Measurements from ENCODE around the gene OR2D2.
"Not testable (repeated sequence)": the region's sequence is repeated elsewhere in the genome, so short reads cannot be mapped to it uniquely, and the experiment has no call there.

The OR2D2 gene

DNA sequence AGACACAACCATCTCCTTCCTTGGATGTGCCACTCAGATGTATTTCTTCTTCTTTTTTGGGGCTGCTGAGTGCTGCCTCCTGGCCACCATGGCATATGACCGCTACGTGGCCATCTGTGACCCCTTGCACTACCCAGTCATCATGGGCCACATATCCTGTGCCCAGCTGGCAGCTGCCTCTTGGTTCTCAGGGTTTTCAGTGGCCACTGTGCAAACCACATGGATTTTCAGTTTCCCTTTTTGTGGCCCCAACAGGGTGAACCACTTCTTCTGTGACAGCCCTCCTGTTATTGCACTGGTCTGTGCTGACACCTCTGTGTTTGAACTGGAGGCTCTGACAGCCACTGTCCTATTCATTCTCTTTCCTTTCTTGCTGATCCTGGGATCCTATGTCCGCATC, 15.4 kb downstream of the OR2D2 start:
- DNase-seq, result no peak

GRCh38 chr11:6876325-6876724, 16.0 kb downstream of the OR2D2 start, which contains the start of gene OR10A4:
Gene OR10A4 (plus strand): TSS chr11:6876625. CDS start chr11:6876648, 23 bp downstream.
- DNase-seq, result no peak

- DNase-seq, result no peak
These were observed 16.5 kb downstream of the OR2D2 start for GRCh38 chr11:6875761-6876160.

- no peak for DNase-seq
These were observed 21.0 kb downstream of the OR2D2 start for GRCh38 chr11:6871278-6871677.

DNA sequence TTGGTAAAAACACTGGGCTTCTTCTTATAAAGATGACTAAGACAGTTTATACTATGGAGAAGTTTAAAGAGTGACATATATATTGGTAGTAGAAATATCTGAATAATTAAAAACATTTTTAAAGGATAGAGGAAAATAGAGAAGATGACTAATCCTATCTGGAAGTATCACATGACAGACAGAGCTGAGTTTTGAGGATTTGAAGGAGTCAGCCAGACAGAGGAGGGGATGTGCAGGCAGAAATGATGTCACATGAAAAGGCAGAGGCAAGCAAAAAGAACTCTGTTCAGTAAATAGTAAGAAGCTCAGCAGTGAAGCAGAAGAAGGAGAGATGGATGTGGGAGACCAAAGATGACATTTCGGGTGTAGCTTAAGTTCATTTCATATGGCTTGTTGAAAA, 27.9 kb downstream of the OR2D2 start:
- no peak for DNase-seq

GRCh38 chr11:6862961-6863360, 29.3 kb downstream of the OR2D2 start, which contains the start of gene OR10A2:
Gene OR10A2 (plus strand): TSS chr11:6863057. CDS start chr11:6869755, 6,698 bp downstream.
- DNase-seq, result no peak

GRCh38 chr11:6856871-6857270, 35.4 kb downstream of the OR2D2 start:
- DNase-seq, result no peak

GRCh38 chr11:6855971-6856541, 36.2 kb downstream of the OR2D2 start:
- DNase-seq, result no peak

DNA sequence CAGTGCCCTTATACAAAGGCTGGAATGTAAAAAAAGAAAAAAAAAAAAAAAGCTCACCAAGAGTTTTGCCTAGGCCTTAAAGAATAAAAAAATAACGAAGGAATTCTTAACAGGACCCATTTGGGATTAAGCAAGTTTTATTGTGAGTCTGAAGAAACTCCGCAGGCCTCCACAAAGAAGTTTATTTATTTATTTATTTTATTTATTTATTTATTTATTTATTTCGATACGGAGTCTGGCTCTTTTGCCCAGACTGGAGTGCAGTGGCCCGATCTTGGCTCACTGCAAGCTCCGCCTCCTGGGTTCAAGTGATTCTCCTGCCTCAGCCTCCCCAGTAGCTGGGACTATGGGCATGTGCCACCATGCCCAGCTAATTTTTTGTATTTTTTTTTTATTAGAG, 37.5 kb downstream of the OR2D2 start:
- DNase-seq, result not testable (repeated sequence)

GRCh38 chr11:6850526-6850925, 41.8 kb downstream of the OR2D2 start:
- no peak for DNase-seq

DNA sequence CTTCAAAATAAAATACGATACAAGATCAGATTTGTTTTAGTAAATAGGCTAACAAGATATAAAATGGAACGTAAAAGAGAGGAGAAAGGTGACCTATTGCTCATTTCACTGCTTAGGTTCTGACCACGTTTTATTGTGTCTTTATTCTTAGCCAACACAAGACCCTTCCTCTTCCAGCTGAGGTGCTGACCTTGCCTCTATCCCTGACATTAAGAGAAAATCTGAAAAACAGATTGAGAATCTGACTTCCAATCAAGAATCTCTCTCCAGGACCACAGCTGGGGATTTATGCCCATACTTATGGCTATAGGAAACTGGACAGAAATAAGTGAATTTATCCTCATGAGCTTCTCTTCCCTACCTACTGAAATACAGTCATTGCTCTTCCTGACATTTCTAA, 46.9 kb downstream of the OR2D2 start, which contains the start of gene OR10A5:
Gene OR10A5 (plus strand): TSS at position 301 of the 400 bp plus-strand sequence. CDS start 0 bp downstream, at position 301.
- no peak for DNase-seq

DNA sequence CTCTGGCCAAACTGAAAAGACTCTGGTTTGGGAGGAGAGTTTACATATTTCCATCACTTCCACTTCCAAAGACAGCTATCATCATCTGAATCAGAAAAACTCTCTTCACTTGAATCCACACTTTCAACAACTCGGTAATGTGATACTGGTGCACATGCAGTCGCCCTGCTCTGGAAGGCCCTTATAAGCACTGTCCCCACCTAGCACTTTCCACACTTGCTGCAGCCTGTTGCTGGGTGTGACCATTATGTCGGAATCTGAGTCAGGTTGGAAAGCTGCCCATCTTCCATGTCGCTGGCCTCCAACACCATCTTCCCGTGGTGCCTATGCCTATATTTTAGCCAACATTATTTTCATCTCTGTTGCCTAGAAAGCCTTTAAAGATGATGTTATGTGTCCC, 47.9 kb downstream of the OR2D2 start:
- no peak for DNase-seq

GRCh38 chr11:6843670-6844069, 48.6 kb downstream of the OR2D2 start:
- no peak for DNase-seq

DNA sequence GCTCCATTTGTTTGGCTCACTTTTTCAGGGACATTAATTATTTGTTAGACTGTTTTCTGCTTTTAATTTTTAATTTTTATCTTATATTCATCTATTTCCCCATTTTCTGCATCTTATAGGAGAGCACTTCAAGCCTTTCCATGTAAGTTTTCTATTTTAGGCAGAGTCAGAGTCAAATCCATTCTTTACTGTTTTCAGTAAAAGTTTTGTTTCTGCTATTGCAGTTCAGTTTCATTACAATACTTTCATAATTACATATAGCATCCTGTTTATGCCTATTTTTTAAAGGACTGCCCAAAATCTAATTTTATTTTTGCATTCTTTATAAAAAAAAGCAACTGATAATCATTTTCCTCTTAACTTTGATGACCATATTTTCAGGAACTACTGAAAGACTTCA, 50.6 kb downstream of the OR2D2 start:
- DNase-seq, result no peak
